NT2/D1 (cell line): ENCODE measurements around the gene TACC2.

ENCODE experiments used
- SUZ12 ChIP-seq: IDR thresholded peaks from 2 replicates; pipeline ENCODE4 v1.6.1; 2011; ENCODE audit not compliant: insufficient read length, insufficient read depth; ENCODE audit errors: extremely low read depth
- YY1 ChIP-seq: IDR thresholded peaks from 2 replicates; pipeline ENCODE4 v1.6.1; 2011; ENCODE audit not compliant: insufficient read length, insufficient read depth
- ZNF274 ChIP-seq: IDR thresholded peaks from 2 replicates; pipeline ENCODE4 v1.6.1; 2011; ENCODE audit warnings: mild to moderate bottlenecking, low read depth, low read length

DNA sequence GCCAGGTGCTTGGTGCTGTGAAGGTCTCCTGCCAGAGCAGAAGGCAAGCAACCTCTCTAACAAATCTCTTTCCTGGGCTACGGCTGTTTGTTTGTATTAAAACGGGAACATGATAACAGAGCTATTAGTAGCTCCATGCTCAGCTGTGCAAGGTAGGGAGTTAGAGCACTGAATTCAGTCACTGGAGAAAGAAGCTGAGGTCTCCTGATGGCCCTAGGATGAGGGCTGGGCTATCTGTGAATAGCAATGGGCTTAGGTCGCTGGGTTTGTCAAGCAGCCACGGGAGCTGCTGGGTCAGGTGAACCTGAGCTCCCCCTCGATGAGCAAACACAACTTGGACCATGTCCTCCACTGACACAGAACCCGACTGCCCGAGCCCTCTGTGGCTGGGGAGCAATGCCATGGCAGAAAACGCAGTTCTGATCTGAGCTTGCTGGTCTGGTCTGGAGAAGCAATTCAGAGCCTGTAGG is 24.4 kb downstream of the TACC2 start:
- TF ChIP-seq SUZ12: no peak
- no peak for TF ChIP-seq ZNF274
- TF ChIP-seq YY1: no peak
